OCI-LY1 (cell line): ENCODE results near the gene COL9A1.
A peak's percentile ranks its signal among the peaks of the same experiment; 100 is the strongest.

Experiments used
- H2AFZ ChIP-seq: fragments of 200-600 bp; sonication (generic), shearing (Covaris generic); 2 replicates; pipeline ENCODE4 v1.6.0; 2014; ENCODE audit warnings: antibody characterized with exemption, mild to moderate bottlenecking, low read length
- H3F3A ChIP-seq: fragments of 200-600 bp; sonication (generic), shearing (Covaris generic); 2 replicates; pipeline ENCODE4 v1.6.0; 2014; ENCODE audit warnings: mild to moderate bottlenecking, antibody characterized with exemption, low read length, moderate library complexity; ENCODE audit not compliant: insufficient read depth
- H3K27ac ChIP-seq: fragments of 200-600 bp; sonication (generic); 2 replicates; pipeline ENCODE4 v1.5.1; 2014; ENCODE audit warnings: low read length, mixed run types, mild to moderate bottlenecking, low read depth; ENCODE audit not compliant: poor library complexity, severe bottlenecking
- H3K27me3 ChIP-seq: fragments of 200-600 bp; sonication (generic); 2 replicates; pipeline ENCODE4 v1.6.0; 2014; ENCODE audit warnings: antibody characterized with exemption, mild to moderate bottlenecking, low read length, moderate library complexity; ENCODE audit not compliant: insufficient read depth
- H3K36me3 ChIP-seq: fragments of 200-600 bp; sonication (generic); 2 replicates; pipeline ENCODE4 v1.6.1; 2014; ENCODE audit warnings: mild to moderate bottlenecking, antibody characterized with exemption, low read length, moderate library complexity, mixed read lengths; ENCODE audit not compliant: insufficient read depth
- H3K4me1 ChIP-seq: fragments of 200-600 bp; sonication (generic); 2 replicates; pipeline ENCODE4 v1.5.1; 2014; ENCODE audit warnings: mild to moderate bottlenecking, low read length, moderate library complexity; ENCODE audit not compliant: insufficient read depth, severe bottlenecking
- H3K4me2 ChIP-seq: fragments of 200-600 bp; sonication (generic), shearing (Covaris generic); 2 replicates; pipeline ENCODE4 v1.6.1; 2014; ENCODE audit warnings: low read length
- H3K4me3 ChIP-seq: fragments of 200-600 bp; sonication (generic); 2 replicates; pipeline ENCODE4 v1.5.1; 2014; ENCODE audit warnings: low read length, low read depth, mild to moderate bottlenecking, mixed read lengths; ENCODE audit not compliant: poor library complexity, severe bottlenecking
- H3K79me2 ChIP-seq: fragments of 200-600 bp; shearing (Covaris generic); 2 replicates; pipeline ENCODE4 v1.6.1; 2016; ENCODE audit warnings: mixed run types, low read length, mixed read lengths; ENCODE audit not compliant: insufficient read depth
- H3K9ac ChIP-seq: fragments of 200-600 bp; sonication (generic), shearing (Covaris generic); 2 replicates; pipeline ENCODE4 v1.6.1; 2014; ENCODE audit warnings: mild to moderate bottlenecking, low read length, mixed read lengths
- H3K9me2 ChIP-seq: fragments of 200-600 bp; sonication (generic), shearing (Covaris generic); 2 replicates; pipeline ENCODE4 v1.6.1; 2014; ENCODE audit warnings: low read depth, mild to moderate bottlenecking, low read length, mixed read lengths
- H3K9me3 ChIP-seq: fragments of 200-600 bp; shearing (Covaris generic); 2 replicates; pipeline ENCODE4 v1.6.1; 2014; ENCODE audit warnings: low read length, mixed read lengths
- H4K20me1 ChIP-seq: fragments of 200-600 bp; sonication (generic), shearing (Covaris generic); 2 replicates; pipeline ENCODE4 v1.6.0; 2016; ENCODE audit warnings: mild to moderate bottlenecking, low read length; ENCODE audit not compliant: insufficient read depth
- CTCF ChIP-seq: fragments of 200-600 bp; sonication (generic), shearing (Covaris generic); IDR thresholded peaks from 2 replicates; pipeline ENCODE4 v1.5.1; 2017; ENCODE audit warnings: mild to moderate bottlenecking, antibody characterized with exemption, low read length, moderate library complexity, mixed read lengths
- EZH2 ChIP-seq: fragments of 200-600 bp; sonication (generic), shearing (Covaris generic); IDR thresholded peaks from 2 replicates; pipeline ENCODE4 v1.8.0; 2017; ENCODE audit warnings: borderline replicate concordance, mixed run types, mild to moderate bottlenecking, antibody characterized with exemption, low read length, moderate library complexity, mixed read lengths

Gene COL9A1

GRCh38 chr6:70215460-70216108 lies 87.3 kb downstream of the COL9A1 start:
- no peaks in the 10 kb centered on the region for H3F3A ChIP-seq
- no peaks in the 10 kb centered on the region for H3K9me3 ChIP-seq
- no peak overlapping the region for H2AFZ ChIP-seq
- TF ChIP-seq EZH2 (no peak), CTCF (no peak)
- H3K4me1 ChIP-seq: no peaks in the 10 kb centered on the region
- H3K79me2 ChIP-seq: no peaks in the 10 kb centered on the region
- no peaks in the 10 kb centered on the region for H4K20me1 ChIP-seq
- no peak overlapping the region for H3K4me3 ChIP-seq
- H3K4me2 ChIP-seq: no peak overlapping the region
- H3K9ac ChIP-seq: no peak overlapping the region
- no peak overlapping the region for H3K27ac ChIP-seq
- no peaks in the 10 kb centered on the region for H3K27me3 ChIP-seq
- H3K36me3 ChIP-seq: no peaks in the 10 kb centered on the region
- no peaks in the 10 kb centered on the region for H3K9me2 ChIP-seq

- no peaks in the 10 kb centered on the region for H3K36me3 ChIP-seq
- no peaks in the 10 kb centered on the region for H4K20me1 ChIP-seq
- no peak overlapping the region for H3K4me2 ChIP-seq
- H3K27me3 ChIP-seq: no peaks in the 10 kb centered on the region
- H3K9me3 ChIP-seq: no peaks in the 10 kb centered on the region
- no peaks in the 10 kb centered on the region for H3K4me1 ChIP-seq
- no peak overlapping the region for H3K27ac ChIP-seq
- H3K9me2 ChIP-seq: no peaks in the 10 kb centered on the region
- H3F3A ChIP-seq: no peaks in the 10 kb centered on the region; the same call in 1 of the 2 replicates
- TF ChIP-seq EZH2 (no peak), CTCF (peak; percentile 39)
- no peak overlapping the region for H3K9ac ChIP-seq
- H2AFZ ChIP-seq: no peak overlapping the region
- no peaks in the 10 kb centered on the region for H3K79me2 ChIP-seq
- no peak overlapping the region for H3K4me3 ChIP-seq
These were observed 92.4 kb downstream of the COL9A1 start for GRCh38 chr6:70210462-70210861.

- no peaks in the 10 kb centered on the region for H3K27me3 ChIP-seq
- TF ChIP-seq CTCF: no peak
- no peak for TF ChIP-seq EZH2
- H3K9me2 ChIP-seq: no peaks in the 10 kb centered on the region
- no peak overlapping the region for H3K27ac ChIP-seq
- H3K4me3 ChIP-seq: no peak overlapping the region
- H3K36me3 ChIP-seq: no peaks in the 10 kb centered on the region
- no peak overlapping the region for H3K4me2 ChIP-seq
- no peaks in the 10 kb centered on the region for H4K20me1 ChIP-seq
- H3K4me1 ChIP-seq: no peaks in the 10 kb centered on the region
- no peak overlapping the region for H2AFZ ChIP-seq
- H3K79me2 ChIP-seq: no peaks in the 10 kb centered on the region
- H3K9ac ChIP-seq: no peak overlapping the region
- H3F3A ChIP-seq: no peaks in the 10 kb centered on the region; the same call in 1 of the 2 replicates
- no peaks in the 10 kb centered on the region for H3K9me3 ChIP-seq
These were observed 94.6 kb downstream of the COL9A1 start for GRCh38 chr6:70208235-70208790.
